OCI-LY1 (cell line): ENCODE data around the gene XPR1.

Experiments
- H2AFZ ChIP-seq: fragments of 200-600 bp; sonication (generic), shearing (Covaris generic); 2 replicates; pipeline ENCODE4 v1.6.0; 2014; ENCODE audit warnings: antibody characterized with exemption, mild to moderate bottlenecking, low read length
- H3F3A ChIP-seq: fragments of 200-600 bp; sonication (generic), shearing (Covaris generic); 2 replicates; pipeline ENCODE4 v1.6.0; 2014; ENCODE audit warnings: mild to moderate bottlenecking, antibody characterized with exemption, low read length, moderate library complexity; ENCODE audit not compliant: insufficient read depth
- H3K27ac ChIP-seq: fragments of 200-600 bp; sonication (generic); 2 replicates; pipeline ENCODE4 v1.5.1; 2014; ENCODE audit warnings: low read length, mixed run types, mild to moderate bottlenecking, low read depth; ENCODE audit not compliant: poor library complexity, severe bottlenecking
- H3K27me3 ChIP-seq: fragments of 200-600 bp; sonication (generic); 2 replicates; pipeline ENCODE4 v1.6.0; 2014; ENCODE audit warnings: antibody characterized with exemption, mild to moderate bottlenecking, low read length, moderate library complexity; ENCODE audit not compliant: insufficient read depth
- H3K36me3 ChIP-seq: fragments of 200-600 bp; sonication (generic); 2 replicates; pipeline ENCODE4 v1.6.1; 2014; ENCODE audit warnings: mild to moderate bottlenecking, antibody characterized with exemption, low read length, moderate library complexity, mixed read lengths; ENCODE audit not compliant: insufficient read depth
- H3K4me1 ChIP-seq: fragments of 200-600 bp; sonication (generic); 2 replicates; pipeline ENCODE4 v1.5.1; 2014; ENCODE audit warnings: mild to moderate bottlenecking, low read length, moderate library complexity; ENCODE audit not compliant: insufficient read depth, severe bottlenecking
- H3K4me2 ChIP-seq: fragments of 200-600 bp; sonication (generic), shearing (Covaris generic); 2 replicates; pipeline ENCODE4 v1.6.1; 2014; ENCODE audit warnings: low read length
- H3K4me3 ChIP-seq: fragments of 200-600 bp; sonication (generic); 2 replicates; pipeline ENCODE4 v1.5.1; 2014; ENCODE audit warnings: low read length, low read depth, mild to moderate bottlenecking, mixed read lengths; ENCODE audit not compliant: poor library complexity, severe bottlenecking
- H3K79me2 ChIP-seq: fragments of 200-600 bp; shearing (Covaris generic); 2 replicates; pipeline ENCODE4 v1.6.1; 2016; ENCODE audit warnings: mixed run types, low read length, mixed read lengths; ENCODE audit not compliant: insufficient read depth
- H3K9ac ChIP-seq: fragments of 200-600 bp; sonication (generic), shearing (Covaris generic); 2 replicates; pipeline ENCODE4 v1.6.1; 2014; ENCODE audit warnings: mild to moderate bottlenecking, low read length, mixed read lengths
- H3K9me2 ChIP-seq: fragments of 200-600 bp; sonication (generic), shearing (Covaris generic); 2 replicates; pipeline ENCODE4 v1.6.1; 2014; ENCODE audit warnings: low read depth, mild to moderate bottlenecking, low read length, mixed read lengths
- H3K9me3 ChIP-seq: fragments of 200-600 bp; shearing (Covaris generic); 2 replicates; pipeline ENCODE4 v1.6.1; 2014; ENCODE audit warnings: low read length, mixed read lengths
- H4K20me1 ChIP-seq: fragments of 200-600 bp; sonication (generic), shearing (Covaris generic); 2 replicates; pipeline ENCODE4 v1.6.0; 2016; ENCODE audit warnings: mild to moderate bottlenecking, low read length; ENCODE audit not compliant: insufficient read depth
- CTCF ChIP-seq: fragments of 200-600 bp; sonication (generic), shearing (Covaris generic); IDR thresholded peaks from 2 replicates; pipeline ENCODE4 v1.5.1; 2017; ENCODE audit warnings: mild to moderate bottlenecking, antibody characterized with exemption, low read length, moderate library complexity, mixed read lengths
- EZH2 ChIP-seq: fragments of 200-600 bp; sonication (generic), shearing (Covaris generic); IDR thresholded peaks from 2 replicates; pipeline ENCODE4 v1.8.0; 2017; ENCODE audit warnings: borderline replicate concordance, mixed run types, mild to moderate bottlenecking, antibody characterized with exemption, low read length, moderate library complexity, mixed read lengths

Gene XPR1

GRCh38 chr1:180597520-180597919 lies 34.3 kb upstream of the XPR1 start:
- no peaks in the 10 kb centered on the region for H3K4me1 ChIP-seq
- no peak overlapping the region for H3K9ac ChIP-seq
- H3K27me3 ChIP-seq: no peaks in the 10 kb centered on the region
- no peak overlapping the region for H2AFZ ChIP-seq
- no peak overlapping the region for H3K27ac ChIP-seq
- H3K4me2 ChIP-seq: no peak overlapping the region
- H4K20me1 ChIP-seq: no peaks in the 10 kb centered on the region
- no peaks in the 10 kb centered on the region for H3F3A ChIP-seq
- no peaks in the 10 kb centered on the region for H3K9me3 ChIP-seq
- TF ChIP-seq EZH2 (no peak), CTCF (no peak)
- no peak overlapping the region for H3K4me3 ChIP-seq
- no peaks in the 10 kb centered on the region for H3K9me2 ChIP-seq
- H3K36me3 ChIP-seq: no peaks in the 10 kb centered on the region
- H3K79me2 ChIP-seq: no peaks in the 10 kb centered on the region

- Histone ChIP-seq H4K20me1 (no peaks in the 10 kb centered on the region), H3F3A (no peaks in the 10 kb centered on the region), H3K4me2 (no peak overlapping the region), H3K4me3 (no peak overlapping the region), H3K9ac (no peak overlapping the region), H3K79me2 (no peaks in the 10 kb centered on the region), H2AFZ (no peak overlapping the region), H3K9me2 (no peaks in the 10 kb centered on the region), H3K4me1 (no peaks in the 10 kb centered on the region), H3K27me3 (no peaks in the 10 kb centered on the region), H3K27ac (no peak overlapping the region), H3K9me3 (no peaks in the 10 kb centered on the region), H3K36me3 (no peaks in the 10 kb centered on the region)
- TF ChIP-seq EZH2 (no peak), CTCF (no peak)
Measured at GRCh38 chr1:180598333-180598974, 33.4 kb upstream of the XPR1 start.

- H3K4me3 ChIP-seq: no peak overlapping the region
- no peak overlapping the region for H3K9ac ChIP-seq
- no peaks in the 10 kb centered on the region for H3K9me2 ChIP-seq
- H3K4me1 ChIP-seq: no peaks in the 10 kb centered on the region
- H3K79me2 ChIP-seq: no peaks in the 10 kb centered on the region
- H3F3A ChIP-seq: no peaks in the 10 kb centered on the region
- no peak for TF ChIP-seq EZH2
- no peak for TF ChIP-seq CTCF
- H2AFZ ChIP-seq: no peak overlapping the region
- H3K27me3 ChIP-seq: no peaks in the 10 kb centered on the region
- H3K4me2 ChIP-seq: no peak overlapping the region
- no peaks in the 10 kb centered on the region for H4K20me1 ChIP-seq
- H3K36me3 ChIP-seq: no peaks in the 10 kb centered on the region
- no peak overlapping the region for H3K27ac ChIP-seq
- H3K9me3 ChIP-seq: no peaks in the 10 kb centered on the region
Measured at GRCh38 chr1:180600343-180600742, 31.5 kb upstream of the XPR1 start.
